Activated CD4-positive, alpha-beta T cell treated with anti-CD3 and anti-CD28 coated beads, Interleukin-2, Interleukin-6, amounts not matched to agents 100 ng/mL and 50 ng/mL, durations not matched to agents 16 hours and 8 hours (primary cell): ENCODE measurements around the gene MDC1.
A peak's percentile ranks its signal among the peaks of the same experiment; 100 is the strongest.

Source experiments
- DNase-seq: peaks from one replicate; pipeline ENCODE4 v3.0.0-alpha.2; 2020

Gene MDC1

GRCh38 chr6:30696432-30696831, 20.6 kb downstream of the MDC1 start:
- no peak for DNase-seq

- no peak for DNase-seq
Measured at GRCh38 chr6:30691208-30691847, 25.8 kb downstream of the MDC1 start.

GRCh38 chr6:30690403-30691207, 26.5 kb downstream of the MDC1 start, which contains the start of gene NRM:
NRM (minus strand) TSS chr6:30690984; CDS start chr6:30690974, 10 bp downstream.
- peak; percentile 86 for DNase-seq

GRCh38 chr6:30689985-30690384, 27.1 kb downstream of the MDC1 start:
- DNase-seq = no peak

- DNase-seq = no peak
Measured at GRCh38 chr6:30689022-30689865, 27.8 kb downstream of the MDC1 start.

GRCh38 chr6:30688569-30688968, 28.5 kb downstream of the MDC1 start:
- DNase-seq = peak; percentile 15

GRCh38 chr6:30687659-30688431, 29.2 kb downstream of the MDC1 start:
- no peak for DNase-seq

GRCh38 chr6:30686908-30687658, 30.0 kb downstream of the MDC1 start:
- DNase-seq = peak; percentile 89

- DNase-seq = peak; percentile 84
Measured at GRCh38 chr6:30686009-30686907, 30.8 kb downstream of the MDC1 start, which contains the start of gene PPP1R18. PPP1R18 (minus strand) TSS chr6:30686645; CDS start chr6:30686018, 627 bp downstream.

- DNase-seq = peak; percentile 54
Measured at GRCh38 chr6:30685157-30686008, 31.7 kb downstream of the MDC1 start.

- peak; percentile 81 for DNase-seq
Measured at GRCh38 chr6:30684386-30685156, 32.5 kb downstream of the MDC1 start.

- DNase-seq = peak; percentile 14
Measured at GRCh38 chr6:30683980-30684338, 33.1 kb downstream of the MDC1 start.

- peak; percentile 19 for DNase-seq
Measured at GRCh38 chr6:30683183-30683979, 33.7 kb downstream of the MDC1 start.

- peak; percentile 95 for DNase-seq
Measured at GRCh38 chr6:30682143-30683117, 34.7 kb downstream of the MDC1 start.

GRCh38 chr6:30681766-30682142, 35.3 kb downstream of the MDC1 start:
- no peak for DNase-seq

- DNase-seq = peak; percentile 12
Measured at GRCh38 chr6:30679765-30680535, 37.1 kb downstream of the MDC1 start.
